ENCODE measurements around the gene SNX6. TPM values are rescaled to one million over a fixed set of nuclear protein-coding genes. Genes with fewer than 3 reads are reported as not detected.

Gene SNX6
- total and polyA plus RNA-seq, 7 donors, result 30.7 to 66.2 (median 43.8) TPM

- H3K36me3 ChIP-seq (ENCODE audit: insufficient read depth in 1 of 2, low read depth in 1 of 2), result peaks cover 5 to 91% of the 10 kb centered on the region in 2 donors
- WGBS, 3 donors, result 89 to 94% (median 90%) methylated on average over 6 of the region's 6 CpGs
- DNase-seq (no peak), ATAC-seq (no peak)
- H3K4me1 ChIP-seq, result no peaks in the 10 kb centered on the region
- H3K4me3 ChIP-seq, result no peak overlapping the region
- intact Hi-C loops (cut with DNase I), result no loop called here
- no peaks in the 10 kb centered on the region for H3K27me3 ChIP-seq (ENCODE audit: insufficient read depth in 3 of 3, low read length in 2 of 3)
- no peaks in the 10 kb centered on the region for H3K9me3 ChIP-seq
- no peak overlapping the region for H3K27ac ChIP-seq
- no peak for TF ChIP-seq CTCF (IDR thresholded peaks at IDR 0.05)
Observed at GRCh38 chr14:34583525-34583924, 46.4 kb downstream of the SNX6 start.

GRCh38 chr14:34582117-34582680 lies 47.7 kb downstream of the SNX6 start:
- intact Hi-C loops (cut with DNase I), result no loop called here
- no peak for TF ChIP-seq CTCF (IDR thresholded peaks at IDR 0.05)
- no peak for ATAC-seq
- no peak for DNase-seq
- WGBS, 3 donors, result 95 to 98% (median 98%) methylated on average over 9 of the region's 11 CpGs
- Histone ChIP-seq H3K4me3 (no peak overlapping the region), H3K27me3 (ENCODE audit: insufficient read depth in 3 of 3, low read length in 2 of 3) (no peaks in the 10 kb centered on the region), H3K4me1 (no peaks in the 10 kb centered on the region), H3K27ac (no peak overlapping the region), H3K36me3 (ENCODE audit: insufficient read depth in 1 of 2, low read depth in 1 of 2) (peaks cover 5 to 94% of the 10 kb centered on the region in 2 donors), H3K9me3 (no peaks in the 10 kb centered on the region)

- intact Hi-C loops (cut with DNase I), result no loop called here
- H3K27me3 ChIP-seq (ENCODE audit: insufficient read depth in 3 of 3, low read length in 2 of 3), result no peaks in the 10 kb centered on the region
- H3K9me3 ChIP-seq, result no peaks in the 10 kb centered on the region
- H3K27ac ChIP-seq, result no peak overlapping the region
- H3K36me3 ChIP-seq (ENCODE audit: insufficient read depth in 1 of 2, low read depth in 1 of 2), result peaks cover 5 to 96% of the 10 kb centered on the region in 2 donors
- H3K4me3 ChIP-seq, result no peak overlapping the region
- DNase-seq (no peak), ATAC-seq (no peak)
- WGBS, 3 donors, result 98 to 100% (median 98%) methylated on average over 5 of the region's 5 CpGs
- no peaks in the 10 kb centered on the region for H3K4me1 ChIP-seq
- TF ChIP-seq CTCF (IDR thresholded peaks at IDR 0.05), result no peak
Observed at GRCh38 chr14:34580381-34580780, 49.6 kb downstream of the SNX6 start.

GRCh38 chr14:34571771-34572170 lies 58.2 kb downstream of the SNX6 start:
- Histone ChIP-seq H3K4me3 (no peak overlapping the region), H3K36me3 (ENCODE audit: insufficient read depth in 1 of 2, low read depth in 1 of 2) (peaks cover 5 to 95% of the 10 kb centered on the region in 2 donors), H3K27me3 (ENCODE audit: insufficient read depth in 3 of 3, low read length in 2 of 3) (no peaks in the 10 kb centered on the region), H3K9me3 (no peaks in the 10 kb centered on the region), H3K4me1 (no peaks in the 10 kb centered on the region), H3K27ac (no peak overlapping the region)
- intact Hi-C loops (cut with DNase I), result no loop called here
- ATAC-seq (no peak), DNase-seq (no peak)
- no peak for TF ChIP-seq CTCF (IDR thresholded peaks at IDR 0.05)
- 92 to 98% (median 93%) methylated on average over 3 of the region's 3 CpGs for WGBS, 3 donors

- peaks cover 5 to 97% of the 10 kb centered on the region in 2 donors for H3K36me3 ChIP-seq (ENCODE audit: insufficient read depth in 1 of 2, low read depth in 1 of 2)
- no peak for DNase-seq
- no peak overlapping the region for H3K27ac ChIP-seq
- no peaks in the 10 kb centered on the region for H3K4me1 ChIP-seq
- no peak for TF ChIP-seq CTCF (IDR thresholded peaks at IDR 0.05)
- no peak for ATAC-seq
- no peaks in the 10 kb centered on the region for H3K27me3 ChIP-seq (ENCODE audit: insufficient read depth in 3 of 3, low read length in 2 of 3)
- H3K4me3 ChIP-seq, result no peak overlapping the region
- intact Hi-C loops (cut with DNase I), result no loop called here
- 97 to 99% (median 99%) methylated on average over 4 of the region's 4 CpGs for WGBS, 3 donors
- H3K9me3 ChIP-seq, result no peaks in the 10 kb centered on the region
Observed at GRCh38 chr14:34569750-34570149, 60.2 kb downstream of the SNX6 start.

Data from psoas muscle (tissue), 8 donors.